Measurements from ENCODE around the gene ARL14EP.

- TF ChIP-seq CTCF (IDR thresholded peaks at IDR 0.05) (no peak), POLR2A (IDR thresholded peaks at IDR 0.05) (no peak)
Observed at GRCh38 chr11:30344085-30344484, 21.2 kb downstream of the ARL14EP start.
